ENCODE measurements around the gene NACC1.

GRCh38 chr19:13069415-13070359, 48.4 kb upstream of the NACC1 start:
- no peak for TF ChIP-seq CTCF (conservative IDR thresholded peaks at IDR 0.05)
- no peak for TF ChIP-seq EZH2 (IDR thresholded peaks at IDR 0.05; ENCODE audit: low read depth)
